HG03095 (cell line): ENCODE measurements around the gene CHID1.

ENCODE experiments used
- ATAC-seq: cut with Tn5 transposase; IDR thresholded peaks from one replicate; pipeline ENCODE4 v1.9.1; 2021; ENCODE audit warnings: moderate library complexity; ENCODE audit not compliant: unreplicated experiment

The CHID1 gene

DNA sequence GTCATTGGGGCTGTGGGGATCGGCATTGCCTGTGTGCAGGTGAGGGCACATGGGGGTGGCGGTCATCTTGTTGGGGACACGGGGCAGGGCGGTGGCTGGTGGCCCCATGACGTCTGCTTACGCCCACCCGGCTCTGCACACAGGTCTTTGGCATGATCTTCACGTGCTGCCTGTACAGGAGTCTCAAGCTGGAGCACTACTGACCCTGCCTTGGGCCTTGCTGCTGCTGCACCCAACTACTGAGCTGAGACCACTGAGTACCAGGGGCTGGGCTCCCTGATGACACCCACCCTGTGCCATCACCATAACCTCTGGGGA is 72.7 kb downstream of the CHID1 start:
- ATAC-seq, result no peak

DNA sequence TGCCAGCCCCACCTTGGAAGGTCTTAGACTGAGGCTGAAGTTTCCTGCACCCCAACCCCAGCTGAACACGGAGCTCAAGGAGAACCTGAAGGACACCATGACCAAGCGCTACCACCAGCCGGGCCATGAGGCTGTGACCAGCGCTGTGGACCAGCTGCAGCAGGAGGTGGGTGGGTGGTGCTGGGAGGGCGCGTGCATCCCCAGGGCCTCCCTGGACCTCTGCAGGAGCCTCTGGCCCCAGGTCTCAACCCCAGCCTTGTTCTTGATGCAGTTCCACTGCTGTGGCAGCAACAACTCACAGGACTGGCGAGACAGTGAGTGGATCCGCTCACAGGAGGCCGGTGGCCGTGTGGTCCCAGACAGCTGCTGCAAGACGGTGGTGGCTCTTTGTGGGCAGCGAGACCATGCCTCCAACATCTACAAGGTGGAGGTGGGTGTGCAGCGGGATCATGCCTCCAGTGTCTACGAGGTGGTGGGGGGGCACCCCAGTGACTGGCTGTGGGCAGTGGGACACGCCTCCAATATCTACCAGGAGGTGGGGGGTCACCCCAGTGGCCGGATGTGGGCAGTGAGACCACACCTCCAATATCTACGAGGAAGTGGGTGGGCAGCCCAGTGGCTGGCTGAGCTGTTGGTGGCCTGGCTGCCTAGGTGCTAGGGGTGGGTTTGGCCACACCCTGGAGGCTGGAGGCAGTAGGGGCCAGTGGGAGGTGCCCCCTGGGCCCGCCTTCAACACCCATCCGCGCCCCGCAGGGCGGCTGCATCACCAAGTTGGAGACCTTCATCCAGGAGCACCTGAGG is 73.2 kb downstream of the CHID1 start:
- ATAC-seq, result no peak

DNA sequence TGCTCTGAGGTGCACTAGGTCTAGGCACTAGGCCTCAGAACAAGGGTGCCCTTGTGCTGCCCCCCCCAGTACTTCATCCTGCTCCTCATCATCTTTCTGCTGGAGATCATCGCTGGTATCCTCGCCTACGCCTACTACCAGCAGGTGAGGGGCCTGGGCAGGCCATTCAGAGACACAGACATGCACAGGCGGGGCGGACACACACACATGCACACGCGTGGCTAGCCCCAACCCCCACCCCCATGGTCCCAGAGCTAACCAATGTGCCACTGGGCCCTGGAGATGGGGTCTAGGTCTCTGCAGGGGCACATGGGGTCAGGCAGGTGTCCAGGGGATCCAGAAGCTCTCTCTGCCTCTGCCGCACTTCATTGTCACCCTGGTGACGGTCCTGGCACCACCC is 73.9 kb downstream of the CHID1 start:
- no peak for ATAC-seq

DNA sequence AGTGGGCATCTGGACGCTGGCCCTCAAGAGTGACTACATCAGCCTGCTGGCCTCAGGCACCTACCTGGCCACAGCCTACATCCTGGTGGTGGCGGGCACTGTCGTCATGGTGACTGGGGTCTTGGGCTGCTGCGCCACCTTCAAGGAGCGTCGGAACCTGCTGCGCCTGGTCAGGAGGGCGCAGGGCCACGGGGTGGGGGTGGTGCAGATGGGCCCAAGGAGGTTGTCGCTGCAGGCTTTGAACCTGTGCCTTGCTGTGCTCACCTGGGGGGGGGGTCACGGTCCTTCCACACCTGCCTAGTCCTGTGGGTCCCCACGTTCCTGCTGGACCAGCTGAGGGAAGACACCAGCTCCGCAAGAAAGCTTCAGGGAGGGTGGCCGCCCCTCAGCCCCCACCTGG is 74.3 kb downstream of the CHID1 start:
- ATAC-seq, result no peak

DNA sequence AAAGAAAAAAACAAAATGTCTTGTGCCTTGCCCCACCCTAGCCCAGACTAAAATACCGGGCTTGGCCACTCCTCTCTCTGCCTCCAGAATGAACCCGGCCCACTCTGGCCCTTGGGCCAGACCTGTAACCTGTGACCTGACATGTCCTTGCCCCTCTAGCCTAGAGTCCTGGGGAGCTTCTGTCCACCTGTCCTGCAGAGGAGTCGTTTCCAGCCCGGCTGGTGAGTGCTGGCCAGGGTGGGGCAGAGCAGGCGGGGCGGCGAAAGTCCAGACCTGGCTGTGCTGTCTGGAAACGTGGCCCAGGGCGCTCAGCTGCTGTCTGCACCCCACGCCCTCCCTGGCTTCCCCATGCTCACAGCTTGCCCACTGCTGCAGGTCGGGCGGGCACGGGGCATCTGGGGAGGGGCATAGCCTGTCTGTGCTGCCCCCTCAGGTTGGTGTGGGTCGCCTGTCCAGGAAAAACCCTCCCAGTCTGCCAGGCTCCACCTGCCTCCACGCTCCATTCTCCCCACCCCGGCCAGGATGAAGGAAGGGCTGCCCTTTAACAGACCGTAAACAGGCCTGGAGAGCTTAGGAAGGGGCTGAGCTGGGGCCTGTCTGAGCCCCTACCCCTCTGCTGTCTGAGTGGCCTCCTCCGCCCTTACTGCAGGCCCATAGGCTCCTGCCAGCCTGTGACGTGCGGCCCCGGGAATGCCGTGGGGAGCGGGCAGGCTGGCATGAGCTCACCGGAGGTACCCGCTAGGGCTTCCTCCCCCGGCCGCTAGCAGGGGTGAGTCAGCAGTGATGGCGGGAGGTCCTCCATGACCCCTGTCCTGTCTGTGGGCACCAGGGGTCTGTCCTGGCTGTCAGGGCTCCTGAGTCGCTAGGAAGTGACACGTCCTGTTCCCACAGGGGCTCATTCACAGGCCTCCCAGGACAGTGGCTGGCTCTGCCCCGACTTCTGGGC is 76.0 kb downstream of the CHID1 start:
- no peak for ATAC-seq

DNA sequence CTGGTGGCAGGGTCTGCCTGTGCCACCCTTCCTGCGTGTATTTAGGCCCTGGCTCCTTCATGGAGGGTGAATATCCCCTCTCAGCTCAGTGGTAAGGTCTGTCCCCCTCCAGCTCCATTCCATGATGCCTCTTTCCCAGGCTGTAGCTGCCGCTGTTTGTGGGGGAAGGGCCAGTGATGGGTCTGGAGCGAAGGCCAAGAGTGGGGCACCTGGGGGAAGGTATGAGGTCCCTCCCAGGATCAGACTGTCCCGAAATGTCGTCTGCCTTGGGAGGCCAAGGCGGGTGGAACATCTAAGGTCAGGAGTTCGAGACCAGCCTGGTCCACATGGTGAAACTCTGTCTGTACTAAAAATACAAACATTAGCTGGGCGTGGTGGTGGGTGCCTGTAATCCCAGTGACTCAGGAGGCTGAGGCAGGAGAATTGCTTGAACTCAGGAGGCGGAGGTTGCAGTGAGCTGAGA is 76.7 kb downstream of the CHID1 start:
- no peak for ATAC-seq

DNA sequence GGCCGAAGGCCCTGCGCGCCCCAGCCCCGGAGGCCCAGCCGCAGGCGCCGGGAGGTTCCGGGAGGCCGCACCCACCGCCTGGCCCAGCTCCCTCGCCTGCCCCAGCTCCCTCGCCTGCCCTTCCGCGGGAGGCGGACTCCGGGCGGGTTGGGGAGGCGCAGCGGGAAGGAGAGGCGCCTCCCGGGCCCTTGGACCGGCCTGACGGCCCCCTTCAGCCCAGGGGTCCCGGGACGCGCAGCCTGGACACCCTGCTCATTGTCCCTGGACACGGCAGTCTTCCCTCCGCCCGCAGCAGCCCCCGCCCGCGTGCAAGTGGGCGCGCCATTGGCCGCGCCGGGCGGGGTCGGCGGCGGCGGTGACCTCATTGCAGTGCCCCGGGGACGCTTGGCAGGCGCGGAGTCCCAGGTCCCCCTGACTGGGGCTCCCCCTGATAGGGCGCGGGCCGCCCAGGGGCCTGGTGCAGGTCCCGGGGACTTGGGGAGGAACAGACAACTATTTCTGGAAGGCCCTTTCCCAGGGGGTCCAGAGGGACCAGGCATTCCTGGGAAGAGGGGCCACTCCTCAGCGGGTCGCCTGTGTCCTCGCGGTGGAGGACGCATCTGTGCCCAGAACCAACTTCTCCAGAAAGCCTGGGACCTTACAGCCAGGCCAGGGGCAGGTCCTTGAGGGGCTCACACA is 77.4 kb downstream of the CHID1 start:
- no peak for ATAC-seq

DNA sequence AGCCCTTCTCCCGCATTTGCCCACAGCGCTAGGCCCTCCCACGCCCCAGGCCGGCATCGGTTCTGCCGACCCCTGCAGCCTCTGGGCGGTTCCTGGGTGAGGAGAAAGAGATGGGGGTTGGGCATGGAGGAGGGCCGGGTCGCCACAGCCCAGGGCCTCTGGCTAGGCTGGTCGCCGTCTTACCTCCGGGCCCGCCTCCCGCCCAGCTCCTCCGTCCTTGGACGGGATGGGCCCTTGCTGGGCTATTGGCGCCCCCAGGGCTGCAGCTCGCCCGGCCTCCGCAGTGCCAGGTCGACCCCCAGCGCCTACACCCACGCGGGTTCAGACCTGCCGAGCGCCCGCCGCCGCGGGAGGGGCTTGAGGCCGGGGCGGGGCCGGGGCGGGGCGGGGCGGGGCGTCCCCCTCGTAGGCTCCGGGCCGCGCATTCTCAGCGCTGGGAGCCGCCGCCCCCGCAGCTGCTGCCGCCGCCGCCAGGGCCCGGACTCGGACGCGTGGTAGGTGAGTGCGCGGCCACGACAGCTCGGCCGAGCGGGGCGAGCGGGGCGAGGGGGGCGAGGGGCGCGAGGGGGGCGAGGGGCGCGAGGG is 78.0 kb downstream of the CHID1 start, which contains the start of gene CD151:
Gene CD151 (plus strand): TSS at position 424 of the 585 bp plus-strand sequence. CDS start 3,118 bp downstream, outside the sequence.
- ATAC-seq, result no peak

DNA sequence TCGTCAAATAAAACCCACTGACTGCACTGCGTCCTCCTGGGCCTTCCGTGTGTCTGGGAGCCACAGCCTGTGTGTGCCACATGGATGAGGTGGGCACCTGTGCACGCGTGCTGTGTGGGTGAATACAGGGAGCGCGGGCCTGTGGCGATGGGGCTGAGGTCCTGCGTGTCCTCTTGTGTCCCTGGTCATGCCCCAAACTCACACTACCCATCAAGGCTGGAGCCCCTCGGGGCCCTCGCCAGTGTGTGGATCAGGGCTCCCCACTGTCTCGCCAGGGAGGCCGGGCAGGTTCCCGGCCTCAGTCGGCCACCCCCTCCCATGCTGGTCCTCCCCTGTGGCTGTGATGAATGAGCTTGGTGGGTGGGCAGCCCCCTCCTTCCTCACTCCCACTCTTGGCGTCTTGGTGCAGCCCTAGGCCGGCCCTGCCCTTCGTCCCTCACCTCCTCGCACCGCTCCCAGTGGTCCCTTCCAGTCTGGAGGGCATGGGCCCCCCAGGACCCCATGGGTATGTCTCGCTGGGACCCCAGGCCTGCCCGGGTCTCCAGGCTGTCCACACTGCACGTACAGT is 78.6 kb downstream of the CHID1 start:
- no peak for ATAC-seq

DNA sequence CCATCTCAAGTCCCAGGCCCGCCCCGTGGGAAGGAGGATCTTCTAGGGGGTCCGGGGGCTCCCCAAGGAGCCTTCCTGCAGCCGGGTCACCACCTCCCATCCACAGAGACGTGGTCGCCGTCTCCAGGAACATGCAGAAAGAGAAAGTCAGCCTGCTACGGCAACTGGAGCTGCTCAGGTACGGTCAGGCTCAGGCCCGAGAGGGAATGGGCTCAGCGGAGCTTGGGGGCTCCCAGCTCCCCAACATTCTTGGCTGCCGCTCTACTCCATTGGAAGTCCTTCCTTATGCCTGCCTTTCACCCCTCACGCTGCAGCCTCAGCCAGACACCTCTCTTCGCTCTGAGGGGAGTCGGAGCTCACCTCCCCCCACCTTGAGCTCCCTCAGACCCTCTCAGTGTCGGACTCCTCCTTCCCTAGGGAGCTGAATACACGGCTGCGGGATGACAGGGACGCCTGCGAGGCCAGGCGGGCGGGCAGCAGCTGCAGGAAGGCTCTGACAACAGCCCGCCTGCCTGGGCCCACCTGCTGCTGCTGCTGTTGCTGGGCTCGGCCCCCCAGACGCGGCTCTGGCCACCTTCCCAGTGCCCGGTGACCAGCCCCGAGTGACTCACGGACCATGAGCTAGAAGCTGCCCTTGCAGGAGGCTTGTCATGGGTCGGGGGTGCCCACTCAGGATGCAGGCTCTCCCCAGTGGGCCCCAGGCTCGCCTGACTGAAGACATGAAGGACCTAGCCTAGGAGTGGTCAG is 79.3 kb downstream of the CHID1 start:
- ATAC-seq, result no peak

DNA sequence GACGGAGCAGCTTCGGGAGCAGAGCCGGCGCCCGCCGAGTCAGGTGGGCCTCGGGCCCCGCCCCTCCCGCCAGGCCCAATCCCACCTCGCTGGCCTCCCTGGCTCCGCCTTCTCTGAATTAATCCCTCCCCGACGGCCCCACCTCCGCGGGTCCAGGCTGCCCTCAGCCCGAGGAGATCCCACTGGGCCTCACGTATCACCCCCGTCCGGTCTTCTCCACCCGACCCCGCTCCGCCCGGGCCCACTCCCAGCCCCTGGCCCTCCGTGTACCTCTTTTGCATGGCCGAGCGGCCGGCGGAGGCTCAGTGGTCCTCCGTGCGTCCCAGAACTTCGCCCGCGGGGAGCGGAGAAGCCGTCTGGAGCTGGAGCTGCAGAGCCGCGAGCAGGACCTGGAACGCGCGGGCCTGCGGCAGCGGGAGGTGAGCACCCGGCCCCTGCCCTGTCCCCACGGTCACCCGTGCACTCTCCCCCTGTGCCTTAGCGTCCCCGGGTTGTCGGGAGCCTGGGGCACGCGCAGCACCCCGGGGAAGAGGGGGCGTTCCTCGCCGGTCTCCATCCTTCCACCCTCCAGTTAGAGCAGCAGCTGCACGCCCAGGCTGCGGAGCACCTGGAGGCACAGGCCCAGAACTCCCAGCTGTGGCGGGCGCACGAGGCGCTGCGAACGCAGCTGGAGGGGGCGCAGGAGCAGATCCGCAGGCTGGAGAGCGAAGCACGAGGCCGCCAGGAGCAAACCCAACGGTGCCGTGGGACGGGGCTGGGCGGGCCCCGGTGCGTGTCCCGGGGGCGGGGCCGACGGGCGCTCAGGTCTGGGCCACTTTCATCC is 80.1 kb downstream of the CHID1 start:
- peak; percentile 42 for ATAC-seq

DNA sequence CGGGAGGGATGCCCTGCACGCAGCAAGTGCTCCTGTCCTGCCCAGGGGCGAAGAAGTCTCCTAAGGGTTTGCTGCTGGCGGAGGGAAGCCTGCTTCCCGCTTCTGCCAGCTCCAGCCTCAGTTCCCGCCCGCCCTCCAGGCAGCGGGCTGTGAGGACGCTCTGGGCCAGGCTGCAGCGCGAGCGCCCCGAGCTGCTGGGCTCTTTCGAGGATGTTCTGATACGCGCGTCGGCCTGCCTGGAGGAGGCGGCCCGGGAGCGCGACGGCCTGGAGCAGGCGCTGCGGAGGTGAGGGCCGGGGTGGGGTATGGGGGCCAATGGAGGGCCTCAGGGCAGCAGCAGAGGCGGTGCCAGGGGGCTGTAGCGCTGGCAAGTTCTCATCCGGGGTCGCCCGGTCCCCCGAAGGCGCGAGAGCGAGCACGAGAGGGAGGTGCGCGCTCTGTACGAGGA is 80.7 kb downstream of the CHID1 start:
- ATAC-seq, result peak; percentile 3

DNA sequence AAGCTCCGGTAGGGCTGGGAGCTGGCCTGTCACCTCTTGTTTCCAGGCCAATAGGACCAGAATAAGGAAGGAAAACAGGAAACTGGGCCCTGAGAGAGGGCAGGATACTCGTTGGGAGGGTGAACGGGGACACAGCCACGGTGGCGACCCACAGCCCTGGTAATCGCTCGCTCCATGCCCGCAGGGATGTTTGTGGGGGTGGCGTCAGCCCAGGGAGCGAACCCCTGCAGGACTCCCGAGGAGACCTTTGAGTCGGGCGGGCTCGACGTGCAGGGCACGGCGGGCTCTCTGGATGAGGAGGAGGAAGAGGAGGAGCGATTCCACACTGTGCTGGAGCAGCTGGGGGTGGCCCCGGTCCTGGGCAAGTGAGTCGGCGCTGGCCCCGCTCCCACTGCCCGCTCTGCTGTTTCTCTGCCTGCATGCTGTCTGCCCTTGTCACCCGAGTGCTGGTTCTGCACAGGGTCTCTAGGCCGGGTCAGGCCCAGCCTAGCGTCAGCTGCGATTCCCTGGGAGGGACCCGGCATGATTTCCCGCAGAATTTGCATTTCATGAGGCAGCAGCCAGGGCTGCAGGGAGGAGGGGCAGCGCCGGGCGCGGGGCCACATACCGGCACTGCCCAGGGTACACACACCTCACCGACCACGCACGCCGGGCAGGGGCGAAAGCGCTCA is 81.3 kb downstream of the CHID1 start:
- no peak for ATAC-seq

DNA sequence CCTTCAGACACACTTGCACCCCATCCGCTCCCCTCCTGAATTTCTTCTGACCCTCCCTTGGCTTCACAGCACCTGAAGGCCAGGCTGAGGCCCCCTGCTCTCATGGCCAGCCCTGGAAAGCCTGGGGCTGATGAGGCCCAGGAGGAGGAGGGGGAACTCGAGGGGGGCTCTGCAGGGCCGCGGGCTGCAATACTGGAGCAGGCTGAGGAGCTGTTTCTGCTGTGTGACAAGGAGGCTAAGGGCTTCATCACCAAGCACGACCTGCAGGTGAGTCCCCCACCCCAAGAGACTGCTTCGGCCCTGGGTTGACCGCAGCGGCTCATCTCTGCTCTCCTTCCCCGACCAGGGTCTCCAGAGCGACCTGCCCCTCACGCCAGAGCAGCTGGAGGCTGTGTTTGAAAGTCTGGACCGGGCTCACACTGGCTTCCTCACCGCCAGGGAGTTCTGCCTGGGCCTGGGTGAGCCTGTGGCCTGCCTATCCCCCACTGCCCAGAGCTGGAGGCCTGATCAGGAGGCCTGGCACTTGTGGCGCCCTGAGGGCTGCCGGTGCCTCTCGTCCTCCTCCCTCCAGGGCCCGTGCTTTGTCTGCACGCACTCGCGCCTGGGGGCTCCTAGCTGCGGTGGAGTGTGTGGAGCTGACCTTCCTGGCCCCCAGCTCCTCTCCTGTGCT is 82.0 kb downstream of the CHID1 start:
- no peak for ATAC-seq

DNA sequence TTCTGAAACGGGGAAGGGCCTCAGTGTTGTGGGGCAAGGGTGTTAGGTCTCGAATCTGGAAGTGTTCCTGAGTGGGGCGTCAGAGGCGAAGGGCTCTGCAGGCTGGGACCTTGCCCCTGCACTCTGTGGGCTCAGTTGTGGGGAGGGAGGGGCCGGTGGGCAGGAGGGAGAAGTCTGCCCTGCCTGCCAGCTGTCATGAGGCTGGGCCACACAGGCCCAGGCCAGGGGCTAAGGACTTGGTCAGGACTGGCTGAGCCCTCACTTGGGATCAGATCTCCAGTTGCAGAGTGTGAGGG is 82.8 kb downstream of the CHID1 start, which contains the start of gene CRACR2B:
Gene CRACR2B (plus strand): TSS at position 23 of the 296 bp plus-strand sequence. CDS start 689 bp downstream, outside the sequence.
- no peak for ATAC-seq

DNA sequence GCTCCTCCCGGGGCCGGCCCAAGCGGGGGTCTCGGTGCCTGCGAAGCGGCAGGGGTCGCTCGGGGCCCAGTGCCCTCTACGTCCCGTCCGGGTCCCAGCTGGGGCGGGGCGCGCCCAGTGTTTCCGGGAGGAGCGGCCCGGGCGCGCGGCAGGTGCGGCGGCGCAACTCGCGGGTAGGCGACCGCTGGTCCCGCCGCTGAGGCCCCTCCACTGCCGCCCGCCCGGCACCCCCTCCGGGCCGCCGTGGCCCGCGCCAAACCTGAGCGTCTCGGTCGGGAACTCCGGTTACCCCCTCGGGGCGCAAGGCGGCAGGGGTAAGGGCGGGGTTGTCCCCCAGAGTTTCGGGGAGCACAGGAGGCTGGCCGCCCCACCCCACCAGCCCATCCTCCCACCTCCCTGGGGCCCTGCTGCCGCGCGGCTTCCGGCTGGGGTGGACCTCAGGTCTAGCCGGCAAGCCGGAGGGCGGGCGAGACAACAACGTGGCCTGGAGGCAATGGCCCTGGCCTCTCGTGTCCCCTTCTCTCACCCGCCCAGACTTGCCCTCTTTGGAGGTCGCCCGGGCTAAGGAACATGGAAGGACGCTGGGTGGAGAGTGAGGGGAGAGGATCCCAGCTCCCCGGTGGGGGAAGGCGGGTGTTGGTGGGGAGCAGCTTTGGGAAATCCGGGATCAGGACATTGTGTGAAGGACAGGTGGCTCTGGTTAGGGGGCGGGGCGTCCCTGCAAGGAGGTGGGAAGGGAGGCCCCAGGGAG is 83.3 kb downstream of the CHID1 start:
- ATAC-seq, result peak; percentile 36

DNA sequence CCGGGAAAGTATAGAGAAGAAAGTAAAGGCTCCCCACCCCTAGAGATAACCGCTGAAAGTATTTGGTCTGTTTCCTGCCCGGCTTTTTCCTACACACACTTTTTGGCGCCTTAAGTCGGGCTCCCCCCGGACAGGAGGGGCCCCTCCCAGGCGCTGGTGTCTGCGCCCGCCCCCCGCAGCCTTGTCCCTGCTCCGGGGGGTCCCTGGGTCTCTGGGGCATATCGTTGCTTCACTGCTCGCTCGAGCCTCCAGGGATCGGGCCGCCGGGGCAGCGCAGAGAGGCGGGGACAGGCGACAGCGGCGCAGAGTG is 83.8 kb downstream of the CHID1 start:
- ATAC-seq, result peak; percentile 0
